Measurements from ENCODE around the gene STARD13.

- TF ChIP-seq CTCF (IDR thresholded peaks at IDR 0.05), result no peak
- TF ChIP-seq POLR2A (IDR thresholded peaks at IDR 0.05), result no peak
Observed at GRCh38 chr13:33330483-33330882, 44.9 kb upstream of the STARD13 start.
